Liver (tissue), 9 donors: ENCODE data around the gene SPON2. TPM values are rescaled to one million over a fixed set of nuclear protein-coding genes. Genes with fewer than 3 reads are reported as not detected.
A peak's percentile ranks its signal among the peaks of the same experiment; 100 is the strongest.

Experiments used
- DNase-seq: peaks from one replicate; pipeline ENCODE4 v3.0.0-alpha.2; 2017; ENCODE audit warnings: low spot score
- H3K27ac ChIP-seq, 2 donors: one replicate each; pipeline ENCODE4 v1.7.0; 2013; ENCODE audit warnings: inconsistent platforms in 2 of 2, low read length in 2 of 2, control low read depth in 1 of 2, low read depth in 1 of 2, mild to moderate bottlenecking in 1 of 2
- H3K27me3 ChIP-seq, 4 donors: one replicate each; pipeline versions ENCODE4 v1.6.1 to v1.7.0; 2013; ENCODE audit warnings: low read length in 3 of 4, inconsistent platforms in 1 of 4, mild to moderate bottlenecking in 1 of 4, moderate library complexity in 1 of 4; ENCODE audit not compliant: control insufficient read depth in 4 of 4, insufficient read depth in 4 of 4
- H3K36me3 ChIP-seq, 4 donors: one replicate each; pipeline versions ENCODE4 v1.6.1 to v1.7.0; 2013; ENCODE audit warnings: low read length in 3 of 4, mild to moderate bottlenecking in 3 of 4, low read depth in 1 of 4, moderate library complexity in 1 of 4; ENCODE audit not compliant: control insufficient read depth in 4 of 4, insufficient read depth in 3 of 4
- H3K4me1 ChIP-seq, 4 donors: one replicate each; pipeline versions ENCODE4 v1.6.1 to v1.7.0; 2013; ENCODE audit warnings: low read length in 3 of 4, mild to moderate bottlenecking in 3 of 4, moderate library complexity in 1 of 4; ENCODE audit not compliant: control insufficient read depth in 4 of 4, insufficient read depth in 4 of 4
- H3K4me3 ChIP-seq, 3 donors: one replicate each; pipeline versions ENCODE4 v1.6.1 to v1.7.0; 2013; ENCODE audit warnings: low read length in 3 of 3, control low read depth in 1 of 3, low read depth in 1 of 3, mild to moderate bottlenecking in 1 of 3
- H3K9ac ChIP-seq, 2 donors: one replicate each; pipeline ENCODE4 v1.7.0; 2013; ENCODE audit warnings: low read length in 2 of 2, mild to moderate bottlenecking in 2 of 2, moderate library complexity in 2 of 2, control low read depth in 1 of 2, low read depth in 1 of 2
- H3K9me3 ChIP-seq, 4 donors: one replicate each; pipeline versions ENCODE4 v1.6.1 to v1.7.0; 2013; ENCODE audit warnings: low read length in 3 of 4; ENCODE audit not compliant: control insufficient read depth in 4 of 4
- EGR1 ChIP-seq, 2 donors: IDR thresholded peaks; 2 replicates each; pipeline ENCODE4 v1.6.1; 2016 to 2018; ENCODE audit warnings: antibody characterized with exemption in 2 of 2, low read depth in 2 of 2
- FOXA1 ChIP-seq: IDR thresholded peaks from 2 replicates; pipeline ENCODE4 v1.6.1; 2016; ENCODE audit warnings: antibody characterized with exemption
- FOXA2 ChIP-seq: IDR thresholded peaks from 2 replicates; pipeline ENCODE4 v1.6.1; 2016; ENCODE audit warnings: antibody characterized with exemption
- HNF4A ChIP-seq, 2 donors: conservative IDR thresholded peaks; 2 replicates each; pipeline ENCODE4 v1.6.1; 2016; ENCODE audit warnings: antibody characterized with exemption in 2 of 2, mild to moderate bottlenecking in 2 of 2
- HNF4G ChIP-seq: IDR thresholded peaks from 2 replicates; pipeline ENCODE4 v1.6.1; 2016; ENCODE audit warnings: antibody characterized with exemption
- JUND ChIP-seq, 2 donors: IDR thresholded peaks; 2 replicates each; pipeline ENCODE4 v1.6.1; 2016; ENCODE audit warnings: antibody characterized with exemption in 2 of 2
- NR2F2 ChIP-seq: IDR thresholded peaks from 2 replicates; pipeline ENCODE4 v1.6.1; 2016; ENCODE audit warnings: antibody characterized with exemption
- RXRA ChIP-seq, 2 donors: IDR thresholded peaks; 2 replicates each; pipeline ENCODE4 v1.6.1; 2017 to 2018; ENCODE audit warnings: antibody characterized with exemption in 2 of 2, mild to moderate bottlenecking in 1 of 2
- SP1 ChIP-seq: IDR thresholded peaks from 2 replicates; pipeline ENCODE4 v1.6.1; 2018; ENCODE audit warnings: antibody characterized with exemption, mild to moderate bottlenecking
- TAF1 ChIP-seq: conservative IDR thresholded peaks from 2 replicates; pipeline ENCODE4 v1.6.1; 2016; ENCODE audit warnings: antibody characterized with exemption, mild to moderate bottlenecking
- WGBS: extraction: QIAGEN DNeasy Blood & Tissue Kit; methylation state at CpG from one replicate; pipeline ENCODE4 v1.1.7; 2013; 5-methylcytosine and 5-hydroxymethylcytosine counted together
- polyA plus RNA-seq, 2 donors: library from polyadenylated mRNA; stranded (reverse) in 1 of 2; unstranded in 1 of 2; fragments of 200-250 nt in 1 of 2; fragments of >200 nt in 1 of 2; fragmentation: Nextera tagmentation in 1 of 2; extraction: Ambion mirVana in 1 of 2; gene quantifications; one replicate each; pipeline versions ENCODE4 v1.2.1 to v1.2.3, GENCODE V29; 2013 to 2015
- total RNA-seq, 2 donors: library from RNA; depleted of rRNA; stranded (reverse); fragments of >200 nt; gene quantifications; one replicate each; pipeline ENCODE4 v1.2.3, GENCODE V29; 2014
- TF ChIP-seq, protein P1 (sequence below): IDR thresholded peaks from 2 replicates; pipeline ENCODE4 v1.6.1; 2016; ENCODE audit warnings: antibody characterized with exemption
- TF ChIP-seq, protein P2 (sequence below): fragments of 150-350 bp; IDR thresholded peaks from 2 replicates; pipeline ENCODE4 v1.5.1; 2017; ENCODE audit warnings: improper control_type of control experiment, low read depth, low read length; ENCODE audit not compliant: missing input control
- TF ChIP-seq, protein P3 (sequence below): IDR thresholded peaks from 2 replicates; pipeline ENCODE4 v1.6.1; 2016; ENCODE audit warnings: antibody characterized with exemption
- TF ChIP-seq, protein P4 (sequence below): IDR thresholded peaks from 2 replicates; pipeline ENCODE4 v1.6.1; 2016; ENCODE audit warnings: antibody characterized with exemption
- donor health status: healthy.
- donor health status: healthy.
- donor health status: healthy.
- donor health status: healthy.
- donor health status: healthy.

The SPON2 gene
- total and polyA plus RNA-seq, 4 donors = 35.7 to 80.3 (median 72.3) TPM

DNA sequence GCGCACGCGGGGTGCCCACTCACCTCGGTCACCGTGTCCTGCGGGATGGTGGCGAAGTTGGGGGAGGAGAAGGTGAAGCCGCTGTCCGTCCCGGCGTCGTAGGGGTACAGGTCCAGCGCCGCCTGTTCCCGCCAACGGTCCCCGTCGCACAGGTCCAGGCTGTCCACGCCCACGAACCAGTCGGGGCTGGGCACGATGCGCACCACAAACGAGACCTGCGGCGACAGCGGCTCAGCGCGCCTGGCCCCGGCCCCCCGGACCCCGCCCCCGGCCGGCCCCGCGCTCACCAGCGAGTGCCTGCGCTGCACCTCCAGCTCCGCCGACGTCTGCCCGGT lies 1.4 kb downstream of the SPON2 start:
- Histone ChIP-seq H3K27me3 (no peaks in the 10 kb centered on the region), H3K4me1 (peaks cover 14 to 63% (median 26%) of the 10 kb centered on the region in 4 donors), H3K27ac (no peak overlapping the region)

DNA sequence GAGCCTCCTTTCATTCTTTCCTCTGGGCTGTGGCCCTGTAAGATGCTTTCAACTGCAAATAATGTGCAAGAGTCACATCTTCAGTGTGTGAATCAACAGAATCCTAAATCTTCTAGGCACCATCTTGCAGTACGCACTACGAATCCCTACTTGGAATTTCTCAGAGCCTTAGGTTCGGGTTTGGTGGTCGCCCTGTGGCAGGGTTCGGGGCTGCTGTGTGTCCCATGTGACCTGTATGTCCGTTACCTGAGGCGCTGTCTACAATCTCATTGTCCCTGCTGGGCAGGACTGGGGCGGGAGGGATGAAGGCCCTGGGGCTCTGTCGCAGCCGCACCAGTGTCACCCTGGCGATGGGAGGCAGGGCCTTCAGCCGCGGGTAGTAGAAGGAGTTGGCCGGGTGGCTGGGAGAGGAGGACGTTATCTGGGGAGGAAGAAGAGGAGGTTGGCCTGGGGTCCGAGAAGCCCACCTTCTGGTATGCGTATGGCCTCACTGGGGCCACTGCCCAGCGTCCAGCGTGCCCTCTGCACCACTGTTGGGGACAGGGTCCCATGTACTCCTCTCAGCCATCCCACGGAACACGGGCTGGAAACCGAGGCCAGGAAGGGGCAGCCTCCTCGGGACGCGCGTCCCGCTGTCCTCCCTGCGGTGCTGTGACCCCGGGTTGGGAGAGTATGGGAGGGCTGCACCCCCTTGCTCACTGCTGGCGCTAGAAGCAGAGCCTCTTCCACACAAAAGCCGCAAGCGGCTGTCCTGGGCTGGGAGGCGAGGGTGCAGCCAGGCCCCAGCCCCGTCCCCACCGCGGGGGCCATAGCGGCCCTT lies 2.0 kb downstream of the SPON2 start:
- no peak for TF ChIP-seq RXRA (IDR thresholded peaks at IDR 0.05)
- TF ChIP-seq TAF1 = no peak
- TF ChIP-seq FOXA1 = no peak
- TF ChIP-seq, protein P1, sequence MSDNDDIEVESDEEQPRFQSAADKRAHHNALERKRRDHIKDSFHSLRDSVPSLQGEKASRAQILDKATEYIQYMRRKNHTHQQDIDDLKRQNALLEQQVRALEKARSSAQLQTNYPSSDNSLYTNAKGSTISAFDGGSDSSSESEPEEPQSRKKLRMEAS = no peak
- no peak for TF ChIP-seq SP1
- TF ChIP-seq HNF4A (conservative IDR thresholded peaks at IDR 0.05) = no peak
- TF ChIP-seq, protein P2, sequence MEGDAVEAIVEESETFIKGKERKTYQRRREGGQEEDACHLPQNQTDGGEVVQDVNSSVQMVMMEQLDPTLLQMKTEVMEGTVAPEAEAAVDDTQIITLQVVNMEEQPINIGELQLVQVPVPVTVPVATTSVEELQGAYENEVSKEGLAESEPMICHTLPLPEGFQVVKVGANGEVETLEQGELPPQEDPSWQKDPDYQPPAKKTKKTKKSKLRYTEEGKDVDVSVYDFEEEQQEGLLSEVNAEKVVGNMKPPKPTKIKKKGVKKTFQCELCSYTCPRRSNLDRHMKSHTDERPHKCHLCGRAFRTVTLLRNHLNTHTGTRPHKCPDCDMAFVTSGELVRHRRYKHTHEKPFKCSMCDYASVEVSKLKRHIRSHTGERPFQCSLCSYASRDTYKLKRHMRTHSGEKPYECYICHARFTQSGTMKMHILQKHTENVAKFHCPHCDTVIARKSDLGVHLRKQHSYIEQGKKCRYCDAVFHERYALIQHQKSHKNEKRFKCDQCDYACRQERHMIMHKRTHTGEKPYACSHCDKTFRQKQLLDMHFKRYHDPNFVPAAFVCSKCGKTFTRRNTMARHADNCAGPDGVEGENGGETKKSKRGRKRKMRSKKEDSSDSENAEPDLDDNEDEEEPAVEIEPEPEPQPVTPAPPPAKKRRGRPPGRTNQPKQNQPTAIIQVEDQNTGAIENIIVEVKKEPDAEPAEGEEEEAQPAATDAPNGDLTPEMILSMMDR = no peak
- TF ChIP-seq HNF4G = no peak
- no peak for TF ChIP-seq NR2F2
- TF ChIP-seq, protein P3, sequence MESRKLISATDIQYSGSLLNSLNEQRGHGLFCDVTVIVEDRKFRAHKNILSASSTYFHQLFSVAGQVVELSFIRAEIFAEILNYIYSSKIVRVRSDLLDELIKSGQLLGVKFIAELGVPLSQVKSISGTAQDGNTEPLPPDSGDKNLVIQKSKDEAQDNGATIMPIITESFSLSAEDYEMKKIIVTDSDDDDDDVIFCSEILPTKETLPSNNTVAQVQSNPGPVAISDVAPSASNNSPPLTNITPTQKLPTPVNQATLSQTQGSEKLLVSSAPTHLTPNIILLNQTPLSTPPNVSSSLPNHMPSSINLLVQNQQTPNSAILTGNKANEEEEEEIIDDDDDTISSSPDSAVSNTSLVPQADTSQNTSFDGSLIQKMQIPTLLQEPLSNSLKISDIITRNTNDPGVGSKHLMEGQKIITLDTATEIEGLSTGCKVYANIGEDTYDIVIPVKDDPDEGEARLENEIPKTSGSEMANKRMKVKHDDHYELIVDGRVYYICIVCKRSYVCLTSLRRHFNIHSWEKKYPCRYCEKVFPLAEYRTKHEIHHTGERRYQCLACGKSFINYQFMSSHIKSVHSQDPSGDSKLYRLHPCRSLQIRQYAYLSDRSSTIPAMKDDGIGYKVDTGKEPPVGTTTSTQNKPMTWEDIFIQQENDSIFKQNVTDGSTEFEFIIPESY = no peak
- no peak for TF ChIP-seq FOXA2
- TF ChIP-seq EGR1 (IDR thresholded peaks at IDR 0.05; ENCODE audit: low read depth in 2 of 2) = no peak
- TF ChIP-seq, protein P4, sequence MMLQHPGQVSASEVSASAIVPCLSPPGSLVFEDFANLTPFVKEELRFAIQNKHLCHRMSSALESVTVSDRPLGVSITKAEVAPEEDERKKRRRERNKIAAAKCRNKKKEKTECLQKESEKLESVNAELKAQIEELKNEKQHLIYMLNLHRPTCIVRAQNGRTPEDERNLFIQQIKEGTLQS = no peak
- H3K9me3 ChIP-seq = no peaks in the 10 kb centered on the region
- H3K27me3 ChIP-seq = no peaks in the 10 kb centered on the region
- no peak overlapping the region for H3K9ac ChIP-seq
- peaks cover 1 to 6% (median 6%) of the 10 kb centered on the region in 4 donors for H3K36me3 ChIP-seq
- DNase-seq = no peak
- H3K27ac ChIP-seq = no peak overlapping the region
- H3K4me1 ChIP-seq = peaks cover 13 to 59% (median 25%) of the 10 kb centered on the region in 4 donors
- 88% methylated on average over 37 of the region's 37 CpGs for WGBS
- H3K4me3 ChIP-seq = no peak overlapping the region

More for the DNA sequence above, 1.4 kb downstream of the SPON2 start:
- WGBS = 60% methylated on average over 42 of the region's 42 CpGs
- H3K4me3 ChIP-seq = peak overlapping the region in 1 of 3 donors; percentile 75
- H3K9ac ChIP-seq = no peak overlapping the region
- TF ChIP-seq SP1 (no peak), JUND (IDR thresholded peaks at IDR 0.05) (no peak)
- TF ChIP-seq, protein P1 = no peak
- no peak for DNase-seq
- H3K9me3 ChIP-seq = no peaks in the 10 kb centered on the region
- peaks cover 1 to 6% (median 6%) of the 10 kb centered on the region in 4 donors for H3K36me3 ChIP-seq
